SK-N-MC (cell line): ENCODE data around the gene CCT7.

Experiments used
- EZH2 ChIP-seq: fragments of 200-600 bp; sonication (generic); IDR thresholded peaks from one replicate; pipeline ENCODE4 v1.6.1; 2017; ENCODE audit warnings: antibody characterized with exemption
- POLR2AphosphoS5 ChIP-seq: IDR thresholded peaks from 2 replicates; pipeline ENCODE4 v1.6.1; 2012; ENCODE audit warnings: mild to moderate bottlenecking, low read depth, low read length, borderline replicate concordance

DNA sequence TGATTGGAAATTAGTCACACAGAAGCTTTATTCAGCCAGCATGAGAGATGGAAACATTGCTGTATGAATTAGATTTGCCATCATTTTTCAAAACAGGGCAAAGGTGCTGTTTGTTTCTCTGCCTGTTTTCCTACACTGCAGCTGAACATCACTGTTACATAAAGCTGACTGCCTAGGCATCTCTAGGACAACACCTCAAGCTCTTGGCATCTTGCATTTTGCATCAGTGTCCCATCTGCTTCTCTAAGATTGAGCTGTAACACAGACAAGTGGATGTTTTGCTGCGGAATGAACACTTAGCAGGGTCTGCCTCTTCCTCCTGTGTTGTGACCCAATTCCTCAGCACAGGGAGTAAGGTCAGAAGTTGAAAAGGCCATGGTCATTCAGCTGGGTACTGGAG is 4.9 kb downstream of the CCT7 start:
- TF ChIP-seq EZH2 (no peak), POLR2AphosphoS5 (0 out of 2 replicates have a peak, but pooled peaks have one; percentile 23)
